Panc1 (cell line): ENCODE measurements around the gene NINJ2. TPM values are rescaled to one million over a fixed set of nuclear protein-coding genes. Genes with fewer than 3 reads are reported as not detected.

Experiments used
- ATAC-seq: fragments of 200-7000 bp; cut with Tn5 transposase; 2 replicates; pipeline ENCODE4 v1.9.1; 2020; ENCODE audit warnings: mild to moderate bottlenecking, moderate library complexity
- BruUV-seq: library from RNA; stranded (reverse); fragments of 400-500 nt; replicated peaks from 2 replicates; lab custom pipeline; 2021; lab: Mats Ljungman, UMichigan
- CTCF ChIA-PET: fragments of 300-600 bp; sonication (Branson Sonifier 250); formaldehyde crosslinking; loops from one replicate; lab custom pipeline; 2022; ENCODE audit warnings: antibody characterized with exemption; lab: Charles Lee
- POLR2A ChIA-PET: fragments of 300-600 bp; sonication (Branson Sonifier 250); formaldehyde crosslinking; loops from one replicate; lab custom pipeline; 2022; ENCODE audit warnings: antibody characterized with exemption; lab: Charles Lee
- DNase-seq: peaks from one replicate; pipeline ENCODE4 v3.0.0-alpha.2; 2010; ENCODE audit warnings: low read depth, low spot score
- H3K27ac ChIP-seq: 2 replicates; pipeline ENCODE4 v1.5.1; 2011; ENCODE audit warnings: mild to moderate bottlenecking, low read length, inconsistent platforms
- H3K27me3 ChIP-seq: fragments of 200-500 bp; sonication (Bioruptor generic); 2 replicates; pipeline ENCODE4 v1.6.0; 2014; ENCODE audit warnings: low read length, inconsistent platforms; ENCODE audit not compliant: control insufficient read depth, insufficient read depth
- H3K36me3 ChIP-seq: fragments of 200-500 bp; sonication (Bioruptor generic); 2 replicates; pipeline ENCODE4 v1.5.1; 2014; ENCODE audit warnings: inconsistent platforms, mild to moderate bottlenecking, low read length, moderate library complexity; ENCODE audit not compliant: control insufficient read depth, insufficient read depth
- H3K4me1 ChIP-seq: 2 replicates; pipeline ENCODE4 v1.5.1; 2011; ENCODE audit warnings: inconsistent platforms, mild to moderate bottlenecking, low read length, moderate library complexity; ENCODE audit not compliant: control insufficient read depth, insufficient read depth
- H3K4me3 ChIP-seq, 2 experiments: 2 replicates each; pipeline ENCODE4 v1.5.1; 2011 to 2012; ENCODE audit warnings: low read depth in 2 of 2, low read length in 2 of 2, mild to moderate bottlenecking in 2 of 2, inconsistent platforms in 1 of 2, moderate library complexity in 1 of 2
- H3K9me3 ChIP-seq: fragments of 200-500 bp; sonication (Bioruptor generic); 2 replicates; pipeline ENCODE4 v1.5.1; 2014; ENCODE audit warnings: low read depth, mild to moderate bottlenecking, inconsistent platforms, low read length, moderate library complexity; ENCODE audit not compliant: control insufficient read depth, insufficient read depth
- POLR2AphosphoS5 ChIP-seq: IDR thresholded peaks from 2 replicates; pipeline ENCODE4 v1.6.1; 2012; ENCODE audit warnings: mild to moderate bottlenecking, low read depth, low read length, moderate library complexity
- SIN3A ChIP-seq: IDR thresholded peaks from 2 replicates; pipeline ENCODE4 v1.6.1; 2012; ENCODE audit warnings: low read depth, mild to moderate bottlenecking, low read length, moderate library complexity, borderline replicate concordance; ENCODE audit not compliant: insufficient read depth
- TCF7L2 ChIP-seq: IDR thresholded peaks from 2 replicates; pipeline ENCODE4 v1.6.1; 2011; ENCODE audit warnings: mild to moderate bottlenecking, low read depth, low read length, inconsistent platforms
- in situ Hi-C: cut with HindIII; loops from 2 replicates; pipeline ENCODE4 v1.10.0; 2016; ENCODE audit warnings: low sequenced_read_pairs, low pct_unique_long_range_greater_than_20kb
- intact Hi-C: fragments of 100-400 bp; cut with micrococcal nuclease; formaldehyde crosslinking; loops from one replicate; pipeline ENCODE4 v1.10.0; 2022; ENCODE audit not compliant: unreplicated experiment
- total RNA-seq: library from RNA; stranded (reverse); gene quantifications from one replicate; pipeline ENCODE4 v1.2.1, GENCODE V29; 2021; ENCODE audit not compliant: unreplicated experiment
- TF ChIP-seq, protein P1 (sequence below), 2 experiments: IDR thresholded peaks; 2 replicates each; pipeline ENCODE4 v1.6.1; 2011 to 2012; ENCODE audit warnings: low read depth in 2 of 2, control low read depth in 1 of 2, low read length in 1 of 2, mild to moderate bottlenecking in 1 of 2, moderate library complexity in 1 of 2; ENCODE audit not compliant: insufficient read depth in 1 of 2
- TF ChIP-seq, protein P2 (sequence below): fragments of 450-650 bp; IDR thresholded peaks from 2 replicates; pipeline ENCODE4 v1.5.1; 2017; ENCODE audit warnings: mild to moderate bottlenecking

Gene NINJ2
- total RNA-seq, 1 experiment from 2014 or later = 1.9 TPM

DNA sequence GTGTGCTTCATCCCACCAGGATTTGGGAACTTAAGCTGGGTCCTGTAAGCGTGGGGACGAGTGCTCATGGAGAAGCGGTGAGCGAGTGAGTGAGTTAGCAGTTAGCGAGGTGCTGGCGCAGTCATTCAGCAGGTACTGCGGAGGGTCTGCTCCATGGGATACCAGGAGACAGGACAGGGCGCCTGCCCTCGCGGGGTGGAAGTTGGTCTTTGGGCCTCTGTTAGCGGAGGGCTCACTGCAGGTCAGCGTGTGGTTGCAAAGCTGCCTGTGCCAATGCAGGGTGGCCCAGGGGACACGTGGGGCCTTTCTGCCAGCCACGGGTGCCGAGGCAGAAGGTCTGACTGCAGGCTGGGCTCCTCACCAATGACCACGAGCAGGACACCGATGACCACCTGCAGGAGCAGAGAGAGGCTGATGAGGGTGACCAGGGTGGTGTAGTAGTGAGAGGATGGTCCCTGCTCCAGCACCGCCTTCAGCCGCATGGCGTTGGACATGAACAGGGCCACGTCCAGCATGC lies 97.6 kb downstream of the NINJ2 start:
- no peaks in the 10 kb centered on the region for H3K4me1 ChIP-seq
- no peak for DNase-seq
- no peak overlapping the region for H3K4me3 ChIP-seq
- POLR2A ChIA-PET = no interaction called here
- no peak overlapping the region for H3K27ac ChIP-seq
- ATAC-seq = no peak
- intact Hi-C loops (no loop called here), in situ Hi-C loops (no loop called here)
- no peaks in the 10 kb centered on the region for H3K36me3 ChIP-seq
- no peaks in the 10 kb centered on the region for H3K27me3 ChIP-seq
- TF ChIP-seq, protein P1, sequence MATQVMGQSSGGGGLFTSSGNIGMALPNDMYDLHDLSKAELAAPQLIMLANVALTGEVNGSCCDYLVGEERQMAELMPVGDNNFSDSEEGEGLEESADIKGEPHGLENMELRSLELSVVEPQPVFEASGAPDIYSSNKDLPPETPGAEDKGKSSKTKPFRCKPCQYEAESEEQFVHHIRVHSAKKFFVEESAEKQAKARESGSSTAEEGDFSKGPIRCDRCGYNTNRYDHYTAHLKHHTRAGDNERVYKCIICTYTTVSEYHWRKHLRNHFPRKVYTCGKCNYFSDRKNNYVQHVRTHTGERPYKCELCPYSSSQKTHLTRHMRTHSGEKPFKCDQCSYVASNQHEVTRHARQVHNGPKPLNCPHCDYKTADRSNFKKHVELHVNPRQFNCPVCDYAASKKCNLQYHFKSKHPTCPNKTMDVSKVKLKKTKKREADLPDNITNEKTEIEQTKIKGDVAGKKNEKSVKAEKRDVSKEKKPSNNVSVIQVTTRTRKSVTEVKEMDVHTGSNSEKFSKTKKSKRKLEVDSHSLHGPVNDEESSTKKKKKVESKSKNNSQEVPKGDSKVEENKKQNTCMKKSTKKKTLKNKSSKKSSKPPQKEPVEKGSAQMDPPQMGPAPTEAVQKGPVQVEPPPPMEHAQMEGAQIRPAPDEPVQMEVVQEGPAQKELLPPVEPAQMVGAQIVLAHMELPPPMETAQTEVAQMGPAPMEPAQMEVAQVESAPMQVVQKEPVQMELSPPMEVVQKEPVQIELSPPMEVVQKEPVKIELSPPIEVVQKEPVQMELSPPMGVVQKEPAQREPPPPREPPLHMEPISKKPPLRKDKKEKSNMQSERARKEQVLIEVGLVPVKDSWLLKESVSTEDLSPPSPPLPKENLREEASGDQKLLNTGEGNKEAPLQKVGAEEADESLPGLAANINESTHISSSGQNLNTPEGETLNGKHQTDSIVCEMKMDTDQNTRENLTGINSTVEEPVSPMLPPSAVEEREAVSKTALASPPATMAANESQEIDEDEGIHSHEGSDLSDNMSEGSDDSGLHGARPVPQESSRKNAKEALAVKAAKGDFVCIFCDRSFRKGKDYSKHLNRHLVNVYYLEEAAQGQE (IDR thresholded peaks at IDR 0.05; ENCODE audit: insufficient read depth in 1 of 2, low read depth in 2 of 2, low read length in 1 of 2) = no peak
- no peak for TF ChIP-seq POLR2AphosphoS5
- no peak for TF ChIP-seq SIN3A
- TF ChIP-seq TCF7L2 = no peak
- TF ChIP-seq, protein P2, sequence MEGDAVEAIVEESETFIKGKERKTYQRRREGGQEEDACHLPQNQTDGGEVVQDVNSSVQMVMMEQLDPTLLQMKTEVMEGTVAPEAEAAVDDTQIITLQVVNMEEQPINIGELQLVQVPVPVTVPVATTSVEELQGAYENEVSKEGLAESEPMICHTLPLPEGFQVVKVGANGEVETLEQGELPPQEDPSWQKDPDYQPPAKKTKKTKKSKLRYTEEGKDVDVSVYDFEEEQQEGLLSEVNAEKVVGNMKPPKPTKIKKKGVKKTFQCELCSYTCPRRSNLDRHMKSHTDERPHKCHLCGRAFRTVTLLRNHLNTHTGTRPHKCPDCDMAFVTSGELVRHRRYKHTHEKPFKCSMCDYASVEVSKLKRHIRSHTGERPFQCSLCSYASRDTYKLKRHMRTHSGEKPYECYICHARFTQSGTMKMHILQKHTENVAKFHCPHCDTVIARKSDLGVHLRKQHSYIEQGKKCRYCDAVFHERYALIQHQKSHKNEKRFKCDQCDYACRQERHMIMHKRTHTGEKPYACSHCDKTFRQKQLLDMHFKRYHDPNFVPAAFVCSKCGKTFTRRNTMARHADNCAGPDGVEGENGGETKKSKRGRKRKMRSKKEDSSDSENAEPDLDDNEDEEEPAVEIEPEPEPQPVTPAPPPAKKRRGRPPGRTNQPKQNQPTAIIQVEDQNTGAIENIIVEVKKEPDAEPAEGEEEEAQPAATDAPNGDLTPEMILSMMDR = no peak
- BruUV-seq = no TSS peak
- H3K9me3 ChIP-seq = no peaks in the 10 kb centered on the region
- CTCF ChIA-PET = interaction anchor here (0.6 kb wide), 1 partner anchor 124 kb away, joined by 8 read pairs; no protein-coding TSS in a partner anchor

DNA sequence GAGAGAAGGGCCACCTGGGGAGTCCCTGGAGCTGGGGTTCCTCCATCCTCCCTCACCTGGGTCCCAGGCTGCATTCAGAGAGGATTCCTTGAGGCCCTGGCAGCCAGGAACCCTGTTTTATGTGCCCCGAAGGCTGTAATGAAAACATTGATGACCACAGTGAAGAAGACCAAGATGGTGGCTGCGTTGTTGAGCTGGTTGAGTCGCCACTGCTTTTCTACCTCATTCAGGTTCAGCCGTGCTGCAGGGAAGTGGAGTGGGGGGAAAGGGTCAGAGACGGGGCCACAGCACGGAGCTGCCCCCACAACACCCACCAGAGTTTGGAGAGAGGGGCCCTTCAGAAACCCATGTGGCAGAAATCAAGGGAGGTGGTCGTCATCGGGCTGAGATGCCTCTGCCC lies 98.1 kb downstream of the NINJ2 start:
- in situ Hi-C loops = no loop called here
- no peaks in the 10 kb centered on the region for H3K27me3 ChIP-seq
- H3K4me3 ChIP-seq = no peak overlapping the region
- no TSS peak for BruUV-seq
- no peaks in the 10 kb centered on the region for H3K36me3 ChIP-seq
- ATAC-seq (no peak), DNase-seq (no peak)
- H3K4me1 ChIP-seq = no peaks in the 10 kb centered on the region
- CTCF ChIA-PET = no interaction called here
- no peak for TF ChIP-seq POLR2AphosphoS5
- no peak for TF ChIP-seq SIN3A
- TF ChIP-seq TCF7L2 = no peak
- TF ChIP-seq, protein P2 = no peak
- TF ChIP-seq, protein P1 (IDR thresholded peaks at IDR 0.05; ENCODE audit: insufficient read depth in 1 of 2, low read depth in 2 of 2, low read length in 1 of 2) = no peak
- H3K9me3 ChIP-seq = no peaks in the 10 kb centered on the region
- intact Hi-C loops = no loop called here
- POLR2A ChIA-PET = no interaction called here
- H3K27ac ChIP-seq = no peak overlapping the region
